H1 (cell line): Measurements from ENCODE around the gene SPTBN4.

Experiments used
- CBX5 ChIP-seq: fragments of 300-800, 300-1000 bp; sonication (generic); IDR thresholded peaks from 2 replicates; pipeline ENCODE4 v1.7.1; 2016; ENCODE audit warnings: antibody characterized with exemption, low read length, low read depth
- CEBPB ChIP-seq: IDR thresholded peaks from 2 replicates; pipeline ENCODE4 v1.6.1; 2012; ENCODE audit warnings: low read depth, low read length
- CTCF ChIP-seq, 3 experiments: IDR thresholded peaks; 1 replicate in 2 of 3; 2 replicates in 1 of 3; pipeline versions ENCODE4 v1.5.1 to v1.6.1; 2011; ENCODE audit warnings: low read length in 3 of 3, mild to moderate bottlenecking in 3 of 3, inconsistent platforms in 2 of 3, low read depth in 1 of 3, moderate library complexity in 1 of 3; ENCODE audit not compliant: insufficient read depth in 1 of 3; ENCODE audit errors: control extremely low read depth in 1 of 3
- POLR2A ChIP-seq, 2 experiments: IDR thresholded peaks; 1 replicate in 1 of 2; 2 replicates in 1 of 2; pipeline ENCODE4 v1.6.1; 2011; ENCODE audit warnings: low read depth in 2 of 2, low read length in 2 of 2, mild to moderate bottlenecking in 2 of 2; ENCODE audit errors: control extremely low read depth in 1 of 2
- RFX5 ChIP-seq: IDR thresholded peaks from 2 replicates; pipeline ENCODE4 v1.6.1; 2011; ENCODE audit warnings: low read depth, low read length, improper control_type of control experiment, borderline replicate concordance

- TF ChIP-seq CTCF (IDR thresholded peaks at IDR 0.05; ENCODE audit: control extremely low read depth in 1 of 3, insufficient read depth in 1 of 3, low read depth in 1 of 3, low read length in 3 of 3) (no peak), CBX5 (no peak), CEBPB (no peak), RFX5 (no peak), POLR2A (IDR thresholded peaks at IDR 0.05; ENCODE audit: control extremely low read depth in 1 of 2, low read depth in 2 of 2, low read length in 2 of 2) (no peak)
Observed at GRCh38 chr19:40417643-40417981, 49.2 kb upstream of the SPTBN4 start.
